GM12865 (cell line): ENCODE data around the gene CLCA4.

Experiments used
- DNase-seq: peaks from one replicate; pipeline ENCODE4 v3.0.0; 2010; ENCODE audit warnings: low read depth
- H3K4me3 ChIP-seq: 2 replicates; pipeline ENCODE4 v1.5.1; 2011; ENCODE audit warnings: mild to moderate bottlenecking, low read depth, low read length, control low read depth
- TF ChIP-seq, protein P1 (sequence below): IDR thresholded peaks from 2 replicates; pipeline ENCODE4 v1.5.1; 2011; ENCODE audit warnings: low read length, control low read depth, low read depth, inconsistent platforms; ENCODE audit not compliant: insufficient read depth; ENCODE audit errors: missing control alignments

Gene CLCA4, protein sequence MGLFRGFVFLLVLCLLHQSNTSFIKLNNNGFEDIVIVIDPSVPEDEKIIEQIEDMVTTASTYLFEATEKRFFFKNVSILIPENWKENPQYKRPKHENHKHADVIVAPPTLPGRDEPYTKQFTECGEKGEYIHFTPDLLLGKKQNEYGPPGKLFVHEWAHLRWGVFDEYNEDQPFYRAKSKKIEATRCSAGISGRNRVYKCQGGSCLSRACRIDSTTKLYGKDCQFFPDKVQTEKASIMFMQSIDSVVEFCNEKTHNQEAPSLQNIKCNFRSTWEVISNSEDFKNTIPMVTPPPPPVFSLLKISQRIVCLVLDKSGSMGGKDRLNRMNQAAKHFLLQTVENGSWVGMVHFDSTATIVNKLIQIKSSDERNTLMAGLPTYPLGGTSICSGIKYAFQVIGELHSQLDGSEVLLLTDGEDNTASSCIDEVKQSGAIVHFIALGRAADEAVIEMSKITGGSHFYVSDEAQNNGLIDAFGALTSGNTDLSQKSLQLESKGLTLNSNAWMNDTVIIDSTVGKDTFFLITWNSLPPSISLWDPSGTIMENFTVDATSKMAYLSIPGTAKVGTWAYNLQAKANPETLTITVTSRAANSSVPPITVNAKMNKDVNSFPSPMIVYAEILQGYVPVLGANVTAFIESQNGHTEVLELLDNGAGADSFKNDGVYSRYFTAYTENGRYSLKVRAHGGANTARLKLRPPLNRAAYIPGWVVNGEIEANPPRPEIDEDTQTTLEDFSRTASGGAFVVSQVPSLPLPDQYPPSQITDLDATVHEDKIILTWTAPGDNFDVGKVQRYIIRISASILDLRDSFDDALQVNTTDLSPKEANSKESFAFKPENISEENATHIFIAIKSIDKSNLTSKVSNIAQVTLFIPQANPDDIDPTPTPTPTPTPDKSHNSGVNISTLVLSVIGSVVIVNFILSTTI

DNA sequence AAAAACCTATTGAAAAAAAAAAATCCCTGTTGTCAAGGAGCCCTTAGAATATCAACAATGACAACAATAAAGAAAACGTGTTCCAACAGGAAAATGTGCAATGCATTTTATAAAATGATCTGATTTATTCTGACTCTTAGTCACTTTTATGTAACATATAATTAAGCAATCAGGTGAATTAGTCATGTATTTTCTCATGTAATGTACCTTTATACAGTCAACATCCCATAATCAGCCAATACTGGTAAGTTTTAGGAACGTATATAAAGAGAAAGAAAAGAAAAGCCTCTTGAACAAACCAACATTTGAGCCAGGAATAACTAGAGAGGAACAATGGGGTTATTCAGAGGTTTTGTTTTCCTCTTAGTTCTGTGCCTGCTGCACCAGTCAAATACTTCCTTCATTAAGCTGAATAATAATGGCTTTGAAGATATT is at the start of gene CLCA4:
TSS of gene CLCA4 (plus strand) at position 292 of the 435 bp plus-strand sequence. CDS start at position 334, 42 bp downstream.
- no peak for DNase-seq
- no peak within 1 kb of the TSS for H3K4me3 ChIP-seq
- TF ChIP-seq, protein P1, sequence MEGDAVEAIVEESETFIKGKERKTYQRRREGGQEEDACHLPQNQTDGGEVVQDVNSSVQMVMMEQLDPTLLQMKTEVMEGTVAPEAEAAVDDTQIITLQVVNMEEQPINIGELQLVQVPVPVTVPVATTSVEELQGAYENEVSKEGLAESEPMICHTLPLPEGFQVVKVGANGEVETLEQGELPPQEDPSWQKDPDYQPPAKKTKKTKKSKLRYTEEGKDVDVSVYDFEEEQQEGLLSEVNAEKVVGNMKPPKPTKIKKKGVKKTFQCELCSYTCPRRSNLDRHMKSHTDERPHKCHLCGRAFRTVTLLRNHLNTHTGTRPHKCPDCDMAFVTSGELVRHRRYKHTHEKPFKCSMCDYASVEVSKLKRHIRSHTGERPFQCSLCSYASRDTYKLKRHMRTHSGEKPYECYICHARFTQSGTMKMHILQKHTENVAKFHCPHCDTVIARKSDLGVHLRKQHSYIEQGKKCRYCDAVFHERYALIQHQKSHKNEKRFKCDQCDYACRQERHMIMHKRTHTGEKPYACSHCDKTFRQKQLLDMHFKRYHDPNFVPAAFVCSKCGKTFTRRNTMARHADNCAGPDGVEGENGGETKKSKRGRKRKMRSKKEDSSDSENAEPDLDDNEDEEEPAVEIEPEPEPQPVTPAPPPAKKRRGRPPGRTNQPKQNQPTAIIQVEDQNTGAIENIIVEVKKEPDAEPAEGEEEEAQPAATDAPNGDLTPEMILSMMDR: no peak

DNA sequence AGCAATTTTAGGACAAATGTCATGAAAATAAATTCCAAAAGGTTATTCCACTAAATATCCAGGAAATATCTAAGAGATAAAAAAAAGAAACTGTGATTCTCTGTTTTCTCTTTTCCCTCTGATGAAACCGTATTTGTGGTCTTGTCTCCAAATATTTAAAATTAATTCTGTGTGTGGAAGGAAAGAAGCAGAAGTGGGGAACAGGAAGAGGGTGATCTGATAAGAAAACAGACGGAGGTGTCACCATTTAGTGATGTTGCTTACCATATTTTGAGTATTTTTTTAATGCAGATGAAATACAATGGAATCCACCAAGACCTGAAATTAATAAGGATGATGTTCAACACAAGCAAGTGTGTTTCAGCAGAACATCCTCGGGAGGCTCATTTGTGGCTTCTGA is 48.6 kb upstream of the CLCA4 start:
- TF ChIP-seq, protein P1: no peak
- no peak overlapping the region for H3K4me3 ChIP-seq
- DNase-seq: no peak

DNA sequence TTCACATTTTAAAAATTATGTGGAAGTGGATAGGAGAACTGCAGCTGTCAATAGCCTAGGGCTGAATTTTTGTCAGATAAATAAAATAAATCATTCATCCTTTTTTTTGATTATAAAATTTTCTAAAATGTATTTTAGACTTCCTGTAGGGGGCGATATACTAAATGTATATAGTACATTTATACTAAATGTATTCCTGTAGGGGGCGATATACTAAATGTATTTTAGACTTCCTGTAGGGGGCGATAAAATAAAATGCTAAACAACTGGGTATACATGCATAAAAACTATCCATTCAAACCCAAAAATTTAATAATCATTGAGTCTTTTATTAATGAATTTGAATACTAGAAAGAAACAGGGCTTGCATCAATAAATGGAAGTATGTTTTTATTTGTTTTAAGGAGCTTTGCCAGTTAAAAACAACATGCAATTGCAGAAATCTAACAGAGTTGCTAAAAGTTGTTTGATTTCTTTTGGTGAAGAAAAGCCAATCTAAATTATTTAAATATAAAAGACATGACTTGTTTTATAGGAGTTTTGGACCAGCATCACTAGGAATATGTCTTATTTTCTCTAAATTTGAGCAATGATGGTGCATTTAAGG is 46.8 kb upstream of the CLCA4 start:
- TF ChIP-seq, protein P1: peak; percentile 75
- H3K4me3 ChIP-seq: no peak overlapping the region
- DNase-seq: peak; percentile 27

DNA sequence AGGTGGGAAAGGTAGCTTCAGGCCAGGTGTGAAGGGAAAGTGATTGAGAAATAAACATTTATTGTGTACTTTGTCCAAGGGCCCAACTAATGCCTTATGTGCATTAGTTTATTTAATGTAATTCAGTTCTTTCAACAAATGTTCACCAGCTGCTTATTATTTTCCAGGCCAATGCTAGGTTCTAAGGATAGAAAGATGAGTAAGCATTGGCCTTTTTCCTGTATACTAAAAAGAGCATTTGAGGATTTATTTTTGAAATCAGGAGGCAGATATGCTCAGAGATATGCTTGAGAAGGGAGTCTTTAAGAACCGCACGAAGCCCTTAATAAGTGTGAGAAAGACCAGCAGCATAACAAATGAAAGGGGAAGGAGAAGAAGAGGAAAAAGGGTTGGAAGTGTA is 46.2 kb upstream of the CLCA4 start:
- no peak for DNase-seq
- TF ChIP-seq, protein P1: no peak
- no peak overlapping the region for H3K4me3 ChIP-seq

DNA sequence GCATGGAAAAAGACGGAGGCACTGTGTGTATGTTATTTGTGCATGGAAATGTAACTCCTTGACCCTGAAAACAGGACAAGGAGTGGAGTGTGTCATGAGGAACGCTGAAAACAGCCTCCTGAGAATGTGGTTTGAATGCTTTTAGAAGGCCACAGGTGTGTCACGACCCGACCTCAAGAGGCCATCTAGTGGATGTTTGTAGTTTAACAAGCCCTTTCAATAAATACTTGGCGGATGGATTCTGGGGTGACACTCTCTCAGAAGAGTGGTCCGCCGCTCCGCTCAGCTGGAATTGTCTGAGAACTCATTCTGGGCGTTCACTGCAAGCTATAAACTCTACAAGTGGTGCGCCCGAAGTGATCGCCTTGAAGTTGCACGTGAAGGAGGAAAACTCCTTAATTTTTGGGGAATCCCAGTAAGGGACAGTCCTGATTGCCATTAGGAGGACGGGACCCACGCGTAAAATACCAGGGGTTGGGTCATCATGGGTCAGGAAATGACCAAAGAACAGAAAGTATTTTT is 44.7 kb upstream of the CLCA4 start:
- H3K4me3 ChIP-seq: peak overlapping the region; percentile 37
- DNase-seq: peak; percentile 71
- TF ChIP-seq, protein P1: peak; percentile 47

DNA sequence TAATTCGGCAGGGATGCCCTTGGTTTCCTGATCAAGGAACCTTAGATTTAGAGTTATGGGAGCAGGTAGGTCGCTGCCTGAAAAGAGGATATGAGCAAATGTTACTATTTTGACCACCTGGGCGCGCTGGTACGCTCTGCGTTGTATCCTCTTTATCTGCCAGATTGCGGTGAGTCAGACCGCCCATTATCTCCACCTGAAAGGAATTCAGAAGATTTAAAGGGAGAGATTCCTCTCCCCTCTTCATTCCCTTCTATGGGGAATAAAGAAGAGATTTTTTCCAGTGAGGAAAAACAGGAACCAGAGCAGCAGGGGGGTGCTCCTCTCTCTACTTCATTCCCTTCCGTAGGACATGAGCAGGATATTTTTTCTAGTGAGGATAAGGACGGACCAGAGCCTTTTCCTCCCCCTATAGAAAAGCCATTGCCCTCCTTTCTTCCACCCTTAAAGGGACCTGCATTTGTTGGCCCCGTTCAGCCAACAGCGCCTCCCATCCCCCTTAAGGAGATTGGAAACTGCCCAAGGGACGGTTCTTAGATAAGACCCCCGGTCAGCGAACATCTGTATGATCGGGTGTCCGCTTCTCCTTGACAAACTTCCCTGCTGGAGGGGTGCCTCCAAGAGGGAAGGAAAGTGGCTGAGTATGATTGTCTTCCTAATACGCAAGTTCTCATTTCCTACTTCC is 44.0 kb upstream of the CLCA4 start:
- H3K4me3 ChIP-seq: peak overlapping the region; percentile 37
- DNase-seq: peak; percentile 37
- TF ChIP-seq, protein P1: peak; percentile 6
